ENCODE results near the gene CFAP43.
"Not testable (repeated sequence)": the region's sequence is repeated elsewhere in the genome, so short reads cannot be mapped to it uniquely, and the experiment has no call there.

CFAP43 gene

DNA sequence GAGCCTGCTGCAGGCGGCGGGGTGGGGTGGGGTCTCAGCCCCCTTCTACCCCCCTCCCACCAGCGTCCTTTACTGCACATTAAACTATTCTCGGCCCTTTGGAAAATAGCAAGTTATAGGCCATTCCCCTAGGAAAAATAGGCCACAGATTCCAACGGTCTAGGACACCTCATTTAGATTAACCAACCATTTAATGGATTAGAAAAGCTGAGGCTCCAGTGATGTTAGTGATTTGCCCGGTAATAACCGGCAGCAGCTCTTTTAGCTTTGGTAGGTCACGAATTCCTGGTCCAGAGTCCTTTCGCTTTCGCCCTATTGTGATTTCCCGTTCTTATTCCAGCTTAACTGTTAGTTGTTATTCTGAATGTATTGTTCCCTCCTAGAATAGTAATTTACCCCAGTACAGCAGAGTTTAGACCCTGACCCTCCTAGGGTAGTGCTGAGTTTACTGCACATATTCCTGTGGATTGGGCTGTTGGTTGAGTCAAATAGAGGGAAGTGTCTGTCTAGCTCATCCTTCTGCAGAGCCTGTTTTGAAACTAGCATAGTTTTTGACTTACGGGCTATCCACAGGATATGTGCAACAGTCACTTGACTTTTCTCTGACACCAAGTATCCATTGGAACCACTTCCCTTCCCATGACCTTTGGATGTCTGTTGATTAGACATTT lies 23.3 kb upstream of the CFAP43 start:
- peak; percentile 16 for DNase-seq (ENCODE audit: low spot score)

DNA sequence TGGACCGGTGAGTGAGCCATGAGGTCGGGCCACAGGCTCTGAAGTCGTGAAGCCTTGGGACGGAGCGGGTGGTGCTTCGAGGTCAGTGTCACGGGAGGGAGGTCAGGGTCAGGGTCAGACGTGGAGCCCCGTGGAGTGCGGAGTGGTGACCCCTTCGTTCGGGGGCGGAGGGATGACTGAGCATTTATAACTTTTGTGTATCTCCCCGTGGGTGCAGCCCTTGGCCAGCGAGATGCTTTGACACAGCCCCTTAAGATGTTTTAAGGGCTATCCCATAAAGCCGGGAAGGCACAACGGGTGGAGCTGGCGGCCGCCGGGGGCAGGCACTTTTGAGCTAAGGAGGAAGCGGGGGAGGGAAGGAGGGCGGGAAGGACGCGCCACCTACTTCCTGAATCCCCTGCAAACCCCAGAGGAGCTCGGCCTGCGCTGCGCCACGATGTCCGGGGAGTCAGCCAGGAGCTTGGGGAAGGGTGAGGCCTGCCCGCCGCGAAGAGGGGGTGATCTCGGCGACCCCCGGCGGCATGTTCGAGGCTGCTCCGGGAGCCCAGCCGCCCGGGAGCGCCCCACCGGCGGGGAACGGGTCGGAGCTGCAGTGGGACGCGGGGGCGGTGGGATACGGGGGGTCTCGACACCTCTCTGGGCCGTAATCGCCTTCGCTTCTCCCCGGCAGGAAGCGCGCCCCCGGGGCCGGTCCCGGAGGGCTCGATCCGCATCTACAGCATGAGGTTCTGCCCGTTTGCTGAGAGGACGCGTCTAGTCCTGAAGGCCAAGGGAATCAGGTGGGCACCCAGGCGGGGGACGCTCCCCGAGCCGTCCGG lies 22.5 kb upstream of the CFAP43 start, which contains the start of gene GSTO1:
Gene GSTO1, plus strand, starts transcription at position 400 of the 818 bp plus-strand sequence. Its CDS starts 37 bp downstream, at position 437.
- DNase-seq (ENCODE audit: low spot score) = peak; percentile 84

DNA sequence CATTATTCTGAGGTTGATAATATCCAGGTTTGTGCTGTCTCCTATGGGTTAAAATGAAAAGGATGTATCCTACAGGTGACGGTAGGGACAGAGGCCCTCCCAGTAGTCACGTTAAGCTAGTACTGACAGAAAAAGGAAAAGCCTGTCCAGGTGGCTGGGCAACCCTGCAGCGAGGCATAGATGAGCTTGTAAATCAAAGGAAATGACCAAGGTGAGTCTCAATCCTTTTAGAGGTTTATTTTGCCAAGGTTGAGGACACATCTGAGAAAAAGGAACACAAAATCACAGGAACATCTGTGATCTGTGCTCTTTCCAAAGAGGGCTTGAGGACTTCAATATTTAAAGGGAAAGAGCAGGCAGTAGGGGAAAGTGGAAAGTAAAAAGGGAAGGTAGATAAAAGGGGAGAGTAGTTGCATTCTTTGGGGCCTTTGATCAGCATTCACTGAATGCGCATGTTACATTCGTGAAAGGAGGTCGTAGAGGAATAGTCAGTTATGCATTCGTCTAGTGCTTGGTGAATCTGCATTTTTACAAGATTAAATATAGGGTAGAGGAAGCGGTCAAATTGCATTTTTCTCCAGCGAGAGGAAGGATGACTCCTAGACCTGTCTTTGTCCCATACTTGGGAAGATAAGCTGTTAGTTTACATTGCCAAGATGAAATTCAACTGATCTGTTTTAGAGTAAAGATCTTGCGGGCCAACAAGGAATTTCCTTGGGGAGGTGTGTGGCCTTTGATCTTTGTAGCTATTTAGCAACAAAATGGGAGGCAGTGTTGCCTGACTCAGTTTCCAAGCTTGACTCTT lies 21.6 kb upstream of the CFAP43 start:
- no peak for DNase-seq (ENCODE audit: low spot score)

DNA sequence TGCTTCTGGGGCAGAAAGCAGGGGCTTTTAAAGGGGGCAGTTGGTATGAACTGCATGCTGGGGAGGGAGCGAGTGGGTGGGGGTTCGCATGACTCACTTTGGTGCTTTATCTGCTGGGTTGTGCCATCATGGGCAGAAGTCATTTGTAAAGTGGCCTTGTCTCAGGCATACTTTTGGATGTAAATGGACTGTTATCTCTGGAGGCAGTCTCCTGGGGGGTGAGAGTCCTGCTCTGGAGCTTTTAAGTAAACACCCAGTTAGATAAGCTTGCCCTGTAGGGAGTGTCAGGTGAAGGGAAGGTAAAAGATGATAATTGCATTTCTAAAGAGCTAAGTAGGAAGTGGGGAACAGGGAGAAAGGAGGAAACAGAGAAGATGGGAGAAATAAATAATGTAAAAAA lies 20.9 kb upstream of the CFAP43 start:
- DNase-seq (ENCODE audit: low spot score) = no peak

DNA sequence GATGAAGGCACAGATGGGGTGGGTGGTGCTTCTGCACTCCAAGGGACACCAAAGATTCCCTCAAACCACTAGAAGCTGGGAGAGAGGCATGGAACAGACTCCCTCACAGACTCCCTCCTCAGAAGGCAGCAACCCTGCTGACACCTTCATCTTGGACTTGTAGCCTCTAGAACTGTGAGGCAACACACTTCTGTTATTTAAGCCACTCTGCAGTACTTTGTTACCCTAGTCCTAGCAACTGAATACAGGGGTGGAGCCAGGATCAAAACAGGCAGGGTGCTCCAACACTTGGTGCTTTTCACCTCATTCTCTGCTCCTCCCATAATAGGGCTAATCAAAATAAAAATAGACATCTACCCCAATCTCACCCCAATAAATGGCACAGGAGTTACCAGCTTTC lies 20.2 kb upstream of the CFAP43 start:
- no peak for DNase-seq (ENCODE audit: low spot score)

DNA sequence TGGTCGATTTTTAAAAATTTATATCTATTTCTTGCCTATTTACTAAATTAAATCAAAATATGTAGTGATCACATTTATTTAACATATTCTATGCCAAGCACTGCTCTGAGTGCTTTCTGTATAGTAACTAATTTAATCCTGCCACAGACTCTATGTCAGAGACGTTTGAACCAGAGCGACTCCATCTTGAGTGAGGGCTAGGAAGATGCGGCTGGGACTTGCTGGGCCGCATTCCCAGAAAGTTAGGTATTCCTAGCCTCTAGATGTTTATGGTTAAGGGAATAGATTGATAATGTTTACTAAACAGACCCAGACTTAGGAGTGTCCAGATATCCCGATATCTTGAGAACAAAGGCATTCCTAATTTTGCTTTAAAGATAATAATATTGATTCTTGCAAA lies 19.3 kb upstream of the CFAP43 start:
- DNase-seq (ENCODE audit: low spot score) = no peak

DNA sequence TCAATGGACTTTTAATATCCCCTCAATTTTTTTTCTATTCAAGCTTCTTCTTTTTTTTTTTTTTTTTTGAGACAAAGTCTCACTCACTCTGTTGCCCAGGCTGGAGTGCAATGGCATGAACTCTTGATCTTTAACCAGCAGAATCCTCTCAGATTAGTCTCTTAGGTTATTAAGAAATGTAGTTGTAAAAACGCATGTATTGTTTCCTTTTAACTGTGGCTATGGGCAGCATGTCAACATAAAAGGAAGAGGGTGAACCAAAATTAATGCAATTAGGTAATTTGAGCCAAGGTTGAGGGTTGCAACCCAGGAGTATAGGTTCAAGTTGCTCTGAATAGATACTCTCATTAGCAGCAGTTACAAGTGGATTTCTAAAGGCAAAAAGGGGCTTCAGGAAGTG lies 18.2 kb upstream of the CFAP43 start:
- no peak for DNase-seq (ENCODE audit: low spot score)

DNA sequence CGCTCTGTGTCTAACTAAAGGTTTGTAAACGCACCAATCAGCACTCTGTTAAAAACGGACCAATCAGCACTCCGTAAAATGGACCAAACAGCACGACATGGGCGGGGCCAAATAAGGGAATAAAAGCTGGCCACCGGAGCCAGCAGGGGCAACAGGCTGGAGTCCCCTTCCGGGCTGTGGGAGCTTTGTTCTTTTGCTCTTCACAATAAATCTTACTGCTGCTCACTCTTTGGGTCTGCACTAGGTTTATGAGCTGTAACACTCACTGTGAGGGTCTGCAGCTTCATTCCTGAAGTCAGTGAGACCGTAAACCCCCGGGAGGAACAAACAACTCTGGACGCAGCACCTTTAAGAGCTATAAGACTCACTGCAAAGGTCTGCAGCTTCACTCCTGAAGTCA lies 16.8 kb upstream of the CFAP43 start:
- DNase-seq (ENCODE audit: low spot score) = not testable (repeated sequence)

DNA sequence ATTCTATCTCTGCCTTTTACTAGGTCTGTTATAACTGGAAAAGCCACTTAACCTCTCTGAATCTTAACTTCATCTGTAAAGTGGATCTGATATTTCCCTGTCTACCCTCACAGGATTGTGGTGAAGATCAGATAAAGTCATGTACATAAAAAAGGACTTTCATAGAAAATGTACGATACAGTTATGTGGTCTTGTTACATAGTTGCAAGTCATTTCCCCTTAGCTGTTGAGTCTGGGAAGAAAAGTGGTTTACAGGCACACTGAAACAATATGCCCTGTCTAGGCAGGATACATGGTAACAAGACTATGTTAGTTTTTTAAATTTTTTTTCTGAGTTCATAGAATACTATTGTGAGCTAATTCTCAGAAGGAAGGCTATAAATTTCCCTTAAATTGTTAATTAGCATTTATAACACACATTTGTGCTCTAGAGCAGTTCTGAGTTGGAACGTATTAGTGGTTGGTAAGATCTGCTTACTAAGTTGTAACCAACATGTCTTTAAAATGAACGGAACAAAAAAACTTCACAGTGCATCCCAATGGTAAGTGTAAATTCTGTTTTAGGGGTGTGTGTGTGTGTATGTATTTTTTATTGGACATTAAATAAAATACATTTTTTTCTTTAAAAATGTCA lies 15.5 kb upstream of the CFAP43 start:
- no peak for DNase-seq (ENCODE audit: low spot score)

DNA sequence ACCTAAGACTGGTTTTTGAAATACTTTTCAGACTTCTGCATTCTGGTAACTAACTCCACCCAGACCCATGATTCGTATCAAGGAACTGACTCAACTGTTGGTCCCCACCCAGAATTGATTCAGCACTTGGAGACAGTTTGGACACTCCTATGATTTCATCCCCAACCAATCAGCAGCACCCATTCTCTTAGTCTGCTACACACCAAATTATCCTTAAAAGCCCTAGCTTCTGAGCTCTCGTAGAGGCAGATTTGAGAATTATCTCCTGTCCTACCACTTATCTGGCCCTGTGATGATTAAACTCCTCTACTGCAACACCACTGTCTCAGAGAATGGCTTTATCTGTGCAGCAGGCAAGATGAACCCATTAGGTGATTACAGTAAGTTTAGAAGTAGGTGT lies 14.8 kb upstream of the CFAP43 start:
- DNase-seq (ENCODE audit: low spot score) = no peak

DNA sequence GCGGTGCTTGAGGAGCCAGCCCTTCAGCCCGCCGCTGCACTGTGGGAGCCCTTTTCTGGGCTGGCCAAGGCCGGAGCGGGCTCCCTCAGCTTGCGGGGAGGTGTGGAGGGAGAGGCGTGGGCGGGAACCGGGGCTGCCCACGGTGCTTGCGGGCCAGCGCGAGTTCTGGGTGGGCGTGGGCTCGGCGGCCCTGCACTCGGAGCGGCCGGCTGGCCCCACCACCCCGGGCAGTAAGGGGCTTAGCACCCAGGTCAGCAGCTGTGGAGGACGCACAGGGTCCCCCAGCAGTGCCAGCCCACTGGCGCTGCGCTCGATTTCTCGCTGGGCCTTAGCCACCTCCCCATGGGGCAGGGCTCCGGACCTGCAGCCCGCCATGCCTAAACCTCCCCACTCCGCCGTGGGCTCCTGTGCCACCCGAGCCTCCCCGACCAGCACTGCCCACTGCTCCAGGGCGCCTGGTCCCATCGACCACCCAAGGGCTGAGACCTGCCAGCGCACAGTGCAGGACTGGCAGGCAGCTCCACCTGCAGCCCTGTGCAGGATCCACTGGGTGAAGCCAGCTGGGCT lies 13.0 kb upstream of the CFAP43 start:
- DNase-seq (ENCODE audit: low spot score) = no peak

DNA sequence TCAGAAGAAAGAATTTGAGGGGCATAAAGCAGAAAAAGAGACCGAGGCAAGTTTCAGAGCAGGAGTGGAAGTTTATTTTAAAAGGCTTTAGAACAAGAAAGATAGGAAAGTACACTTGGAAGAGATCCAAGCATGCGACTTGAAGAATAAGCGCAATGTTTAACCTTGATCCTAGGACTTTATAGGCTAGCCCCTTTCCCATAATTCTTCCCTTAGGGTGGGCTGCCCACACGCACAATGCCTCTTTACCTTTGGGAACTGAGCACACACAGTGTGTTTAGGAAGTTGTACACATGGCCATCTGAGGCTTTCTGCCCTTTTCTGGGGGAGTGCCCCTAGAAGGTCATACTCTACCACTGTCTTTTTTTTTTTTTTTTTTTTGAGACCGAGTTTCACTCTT lies 11.3 kb upstream of the CFAP43 start:
- DNase-seq (ENCODE audit: low spot score) = no peak

DNA sequence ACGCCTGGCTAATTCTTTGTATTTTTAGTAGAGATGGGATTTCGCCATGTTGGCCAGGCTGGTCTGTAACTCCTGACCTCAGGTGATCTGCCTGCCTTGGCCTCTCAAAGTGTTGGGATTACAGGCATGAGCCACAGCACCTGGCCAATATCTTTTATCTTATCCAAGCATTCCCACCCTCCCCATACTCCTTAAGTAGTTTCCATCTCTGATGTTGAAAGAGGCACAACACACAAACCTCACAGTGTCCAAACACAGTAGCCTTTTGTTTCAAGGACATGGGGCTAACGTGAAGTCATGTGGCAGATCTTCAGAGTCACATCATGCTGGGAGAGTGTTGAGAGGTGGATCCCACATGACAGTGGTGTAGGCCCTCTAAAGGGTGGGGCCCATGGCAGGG lies 10.8 kb upstream of the CFAP43 start:
- DNase-seq (ENCODE audit: low spot score) = not testable (repeated sequence)

DNA sequence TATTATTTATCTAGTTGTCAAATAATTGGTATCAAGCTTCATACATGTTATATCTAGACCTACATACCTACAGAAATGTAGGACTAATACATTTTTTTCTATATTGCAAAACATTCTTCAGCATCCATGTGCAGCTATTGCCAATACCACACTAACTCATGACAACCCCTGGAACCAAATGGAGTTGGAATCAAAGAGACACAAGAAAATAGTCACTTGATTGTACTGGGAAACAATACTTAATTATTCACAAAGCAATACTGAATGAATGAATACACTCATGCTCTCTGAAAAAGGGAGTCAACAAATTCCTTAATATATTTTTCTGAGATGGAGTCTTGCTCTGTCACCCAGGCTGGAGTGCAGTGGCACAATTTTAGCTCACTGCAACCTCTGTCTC lies 10.4 kb upstream of the CFAP43 start:
- no peak for DNase-seq (ENCODE audit: low spot score)

DNA sequence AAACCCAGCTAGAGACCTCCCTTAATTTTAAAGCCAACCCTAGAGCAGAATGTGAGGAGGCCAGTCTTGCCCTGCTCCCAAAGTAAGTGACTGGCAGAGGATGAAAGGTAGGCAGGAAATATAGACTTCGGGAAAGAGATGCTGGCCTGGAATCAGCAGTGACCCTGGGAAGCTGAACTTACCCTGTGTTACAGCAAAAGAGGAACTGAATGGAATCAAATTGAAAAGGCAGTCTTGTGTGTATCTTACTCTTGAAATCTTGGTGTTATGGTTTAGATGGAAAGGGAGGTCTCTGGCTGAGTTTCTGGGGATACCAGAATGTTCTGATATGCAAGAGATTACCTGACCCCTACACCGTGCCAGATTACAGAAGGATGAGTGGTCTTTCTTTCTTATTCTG lies 7.9 kb upstream of the CFAP43 start:
- DNase-seq (ENCODE audit: low spot score) = no peak

DNA sequence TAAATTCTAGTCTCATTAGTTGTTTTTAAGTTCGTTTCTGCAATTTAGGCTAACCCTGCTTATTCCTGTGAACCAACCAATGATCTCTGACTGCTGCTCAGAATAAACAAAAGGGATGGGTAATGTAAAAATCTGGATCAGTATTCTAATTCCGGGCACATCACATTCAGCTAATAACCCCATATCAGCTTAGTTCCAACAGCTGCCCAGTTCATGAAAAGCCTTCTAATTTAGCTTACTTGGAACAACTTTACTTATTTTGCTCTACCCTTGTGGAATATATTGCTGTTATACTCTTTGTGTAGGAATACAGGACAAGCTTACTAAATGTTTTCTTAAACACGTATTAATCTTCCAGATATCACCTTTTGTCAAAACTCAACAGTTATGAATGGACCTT lies 3.6 kb upstream of the CFAP43 start:
- no peak for DNase-seq (ENCODE audit: low spot score)

DNA sequence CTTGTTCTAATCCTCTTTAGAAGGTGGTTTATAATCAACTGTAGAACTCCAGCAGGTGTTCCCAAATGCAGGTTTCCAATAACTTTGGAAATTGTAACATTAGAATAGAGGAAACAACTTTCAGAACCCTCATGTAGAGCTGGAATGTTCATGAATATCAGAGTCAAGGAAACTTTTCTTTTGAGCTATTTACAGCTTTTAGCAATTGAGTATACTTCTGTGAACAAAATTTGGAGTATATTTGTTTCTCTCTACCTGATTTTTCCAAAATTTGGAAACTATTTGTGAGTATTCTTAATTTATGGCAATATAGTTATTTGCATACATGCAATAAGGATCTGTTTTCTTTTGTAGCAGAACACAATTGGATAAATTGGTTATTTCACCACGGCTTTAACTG lies 2.8 kb upstream of the CFAP43 start:
- DNase-seq (ENCODE audit: low spot score) = no peak

DNA sequence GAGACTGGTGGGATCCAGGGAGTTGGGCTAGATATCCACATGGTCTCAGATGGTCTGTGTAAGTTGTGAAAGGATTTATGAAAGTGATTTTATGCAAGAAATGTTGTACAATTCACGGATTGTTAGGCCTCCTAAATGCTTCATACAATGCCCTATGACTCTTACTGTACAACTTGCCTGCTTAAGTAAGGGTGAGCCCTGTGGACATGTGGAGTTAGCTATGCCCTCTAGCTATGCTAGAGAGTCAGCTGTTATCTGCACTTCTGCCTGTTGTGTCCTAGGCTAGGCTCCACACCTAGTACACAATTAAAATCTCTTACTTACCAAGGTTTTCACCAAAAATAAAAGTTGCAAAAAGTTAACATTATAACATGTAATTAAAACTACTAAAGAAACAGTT lies 1.7 kb upstream of the CFAP43 start:
- DNase-seq (ENCODE audit: low spot score) = no peak

DNA sequence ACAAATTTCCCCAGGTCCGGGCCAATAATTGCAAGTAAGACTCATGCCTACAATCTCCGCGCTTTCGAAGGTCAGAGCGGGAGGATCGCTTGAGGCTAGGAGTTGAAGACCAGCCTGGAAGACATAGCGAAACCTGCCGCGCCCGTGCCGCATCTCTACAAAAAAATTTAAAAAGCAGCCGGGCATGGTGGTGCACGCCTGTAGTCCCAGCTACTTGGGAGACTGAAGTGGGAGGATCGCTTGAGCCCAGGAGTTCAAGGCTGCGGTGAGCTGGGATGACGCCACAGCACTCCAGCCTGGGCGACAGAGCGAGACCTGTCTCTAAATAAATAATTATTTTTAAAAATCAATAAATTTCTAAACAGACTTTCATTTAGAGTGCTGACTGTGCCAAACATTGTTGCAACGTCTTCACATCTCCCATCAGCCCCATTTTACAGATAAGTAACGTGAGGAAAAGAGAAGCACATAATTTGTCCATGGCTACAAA lies 494 bp upstream of the CFAP43 start:
- no peak for DNase-seq (ENCODE audit: low spot score)

DNA sequence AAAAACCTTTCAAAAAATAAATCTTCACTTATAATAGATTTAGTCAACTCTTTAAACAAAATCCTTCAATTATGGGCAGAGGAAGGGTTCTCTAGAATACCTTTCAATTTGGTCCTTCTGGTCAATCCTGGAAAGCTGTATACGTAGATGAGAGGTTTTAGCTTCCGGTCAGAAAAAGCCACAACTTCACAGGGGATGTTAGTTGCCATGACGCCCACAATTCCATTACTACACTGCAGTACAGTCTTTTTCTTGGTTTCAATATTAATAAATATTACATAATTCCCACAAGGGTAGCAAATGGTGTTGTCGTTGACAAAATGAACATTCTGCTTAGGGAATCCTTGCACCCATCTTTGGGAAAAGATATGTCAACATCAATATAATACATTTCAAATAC lies 1.7 kb downstream of the CFAP43 start:
- no peak for DNase-seq (ENCODE audit: low spot score)

DNA sequence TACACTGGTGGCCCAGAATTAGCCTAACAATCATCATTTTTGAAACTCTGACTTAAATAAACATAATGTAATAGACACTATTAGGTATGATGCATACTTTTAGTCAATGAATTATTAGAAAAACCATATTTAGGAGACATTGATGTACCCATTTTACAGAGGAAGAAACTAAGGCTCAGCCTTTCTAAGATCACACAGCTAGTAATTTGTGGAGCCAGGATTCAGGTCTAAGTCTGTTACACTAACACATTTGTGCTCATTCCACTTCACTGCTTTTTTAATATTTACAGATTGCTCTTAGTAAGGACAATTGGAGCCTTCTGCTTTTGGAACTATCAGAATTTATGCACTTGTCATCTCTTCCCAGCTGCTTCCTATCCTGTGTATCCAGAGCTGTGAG lies 8.9 kb downstream of the CFAP43 start:
- DNase-seq (ENCODE audit: low spot score) = no peak

DNA sequence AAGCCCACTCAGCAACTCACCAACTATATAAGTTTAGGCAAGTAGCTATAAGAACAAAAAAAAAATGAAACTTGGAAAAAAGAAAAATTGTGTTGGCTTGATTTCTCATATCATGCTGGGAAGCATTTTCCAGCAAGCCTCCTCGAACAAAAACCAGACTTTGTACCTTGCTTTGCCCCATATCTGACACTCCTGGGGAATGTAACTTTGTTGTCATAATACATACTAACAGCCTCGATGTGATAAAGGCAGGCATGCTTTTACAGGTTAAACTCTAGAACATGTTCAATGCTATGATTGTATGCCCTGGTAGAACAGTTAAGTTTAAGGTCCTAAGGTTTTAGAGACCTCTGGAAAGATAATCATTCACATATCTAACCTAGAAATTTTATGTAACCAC lies 11.6 kb downstream of the CFAP43 start:
- no peak for DNase-seq (ENCODE audit: low spot score)

All from iPS-NIHi11 (cell line).